NB4 (cell line): ENCODE measurements around the gene CFAP74.

ENCODE experiments used
- MYC ChIP-seq: IDR thresholded peaks from 2 replicates; pipeline ENCODE4 v1.6.1; 2011; ENCODE audit warnings: low read depth, low read length
- POLR2A ChIP-seq: IDR thresholded peaks from 2 replicates; pipeline ENCODE4 v1.6.1; 2011; ENCODE audit warnings: mild to moderate bottlenecking; ENCODE audit not compliant: insufficient read length; ENCODE audit errors: extremely low read depth
- TF ChIP-seq, protein P1 (sequence below): IDR thresholded peaks from one replicate; pipeline ENCODE4 v1.5.1; 2012; ENCODE audit warnings: low read depth, low read length

DNA sequence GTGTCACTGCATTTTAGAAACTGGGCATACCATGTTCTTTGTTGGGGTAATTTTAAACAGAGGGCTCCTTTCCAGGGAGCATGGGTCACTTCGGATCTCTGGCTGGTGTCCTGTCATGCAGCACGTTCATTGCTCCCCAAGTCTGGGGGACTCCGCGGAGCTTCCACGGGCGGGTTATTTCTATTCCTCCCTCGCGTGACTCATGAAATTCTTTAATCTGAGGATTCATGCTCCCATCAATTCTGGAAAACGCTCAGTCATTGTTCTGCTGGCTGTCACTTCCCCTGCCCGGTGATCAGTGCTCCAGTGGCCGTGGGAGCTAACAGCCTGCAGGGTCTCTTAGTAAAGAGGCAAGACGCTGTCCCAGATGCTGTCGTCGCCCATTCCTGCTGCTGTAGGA, 28.1 kb downstream of the CFAP74 start:
- no peak for TF ChIP-seq POLR2A
- TF ChIP-seq, protein P1, sequence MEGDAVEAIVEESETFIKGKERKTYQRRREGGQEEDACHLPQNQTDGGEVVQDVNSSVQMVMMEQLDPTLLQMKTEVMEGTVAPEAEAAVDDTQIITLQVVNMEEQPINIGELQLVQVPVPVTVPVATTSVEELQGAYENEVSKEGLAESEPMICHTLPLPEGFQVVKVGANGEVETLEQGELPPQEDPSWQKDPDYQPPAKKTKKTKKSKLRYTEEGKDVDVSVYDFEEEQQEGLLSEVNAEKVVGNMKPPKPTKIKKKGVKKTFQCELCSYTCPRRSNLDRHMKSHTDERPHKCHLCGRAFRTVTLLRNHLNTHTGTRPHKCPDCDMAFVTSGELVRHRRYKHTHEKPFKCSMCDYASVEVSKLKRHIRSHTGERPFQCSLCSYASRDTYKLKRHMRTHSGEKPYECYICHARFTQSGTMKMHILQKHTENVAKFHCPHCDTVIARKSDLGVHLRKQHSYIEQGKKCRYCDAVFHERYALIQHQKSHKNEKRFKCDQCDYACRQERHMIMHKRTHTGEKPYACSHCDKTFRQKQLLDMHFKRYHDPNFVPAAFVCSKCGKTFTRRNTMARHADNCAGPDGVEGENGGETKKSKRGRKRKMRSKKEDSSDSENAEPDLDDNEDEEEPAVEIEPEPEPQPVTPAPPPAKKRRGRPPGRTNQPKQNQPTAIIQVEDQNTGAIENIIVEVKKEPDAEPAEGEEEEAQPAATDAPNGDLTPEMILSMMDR, result no peak
- TF ChIP-seq MYC, result no peak
